Left forelimb (tissue), 1 donor: ENCODE results near the gene RPUSD3.
"Not testable (repeated sequence)": the region's sequence is repeated elsewhere in the genome, so short reads cannot be mapped to it uniquely, and the experiment has no call there.

ENCODE experiments used
- DNase-seq: peaks from one replicate; pipeline ENCODE4 v3.0.0-alpha.2; 2018; ENCODE audit warnings: low spot score

The RPUSD3 gene, protein sequence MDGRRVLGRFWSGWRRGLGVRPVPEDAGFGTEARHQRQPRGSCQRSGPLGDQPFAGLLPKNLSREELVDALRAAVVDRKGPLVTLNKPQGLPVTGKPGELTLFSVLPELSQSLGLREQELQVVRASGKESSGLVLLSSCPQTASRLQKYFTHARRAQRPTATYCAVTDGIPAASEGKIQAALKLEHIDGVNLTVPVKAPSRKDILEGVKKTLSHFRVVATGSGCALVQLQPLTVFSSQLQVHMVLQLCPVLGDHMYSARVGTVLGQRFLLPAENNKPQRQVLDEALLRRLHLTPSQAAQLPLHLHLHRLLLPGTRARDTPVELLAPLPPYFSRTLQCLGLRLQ

DNA sequence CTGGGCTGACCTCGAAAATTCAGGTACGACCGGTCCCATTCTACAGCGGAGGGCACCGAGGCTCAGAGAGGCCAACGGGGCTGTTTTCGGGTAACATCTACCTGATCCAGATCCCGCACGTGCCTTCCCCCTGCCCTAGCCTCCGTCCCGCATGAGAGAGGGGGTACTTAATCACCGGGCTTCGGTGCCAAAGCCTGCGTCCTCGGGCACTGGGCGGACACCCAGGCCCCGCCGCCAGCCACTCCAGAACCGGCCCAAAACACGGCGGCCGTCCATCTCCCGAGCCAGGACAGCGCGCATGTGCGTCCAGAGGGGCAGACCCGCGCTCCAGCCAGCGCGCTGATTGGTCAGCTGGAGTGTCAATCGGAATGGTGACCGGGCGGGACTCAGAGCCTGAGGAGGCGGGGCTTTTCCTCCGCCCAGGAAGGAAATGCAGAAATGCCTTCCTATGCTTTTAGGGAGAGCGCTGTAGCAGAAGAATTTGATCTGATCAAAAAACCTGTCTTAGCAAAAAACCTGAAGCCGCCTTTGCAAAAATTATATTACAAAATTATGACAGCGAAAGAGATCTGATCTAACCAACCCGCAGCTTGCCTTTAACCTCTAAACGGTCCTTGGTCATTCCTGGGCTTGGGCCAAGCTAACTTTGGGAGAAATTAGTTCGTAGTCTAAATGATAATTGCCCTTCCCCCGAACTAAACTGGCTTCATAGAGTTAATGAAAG lies at the start of gene RPUSD3:
TSS of gene RPUSD3 (minus strand) at position 294 of the 724 bp plus-strand sequence. CDS start at position 276, 18 bp downstream.
- DNase-seq = peak; percentile 96

DNA sequence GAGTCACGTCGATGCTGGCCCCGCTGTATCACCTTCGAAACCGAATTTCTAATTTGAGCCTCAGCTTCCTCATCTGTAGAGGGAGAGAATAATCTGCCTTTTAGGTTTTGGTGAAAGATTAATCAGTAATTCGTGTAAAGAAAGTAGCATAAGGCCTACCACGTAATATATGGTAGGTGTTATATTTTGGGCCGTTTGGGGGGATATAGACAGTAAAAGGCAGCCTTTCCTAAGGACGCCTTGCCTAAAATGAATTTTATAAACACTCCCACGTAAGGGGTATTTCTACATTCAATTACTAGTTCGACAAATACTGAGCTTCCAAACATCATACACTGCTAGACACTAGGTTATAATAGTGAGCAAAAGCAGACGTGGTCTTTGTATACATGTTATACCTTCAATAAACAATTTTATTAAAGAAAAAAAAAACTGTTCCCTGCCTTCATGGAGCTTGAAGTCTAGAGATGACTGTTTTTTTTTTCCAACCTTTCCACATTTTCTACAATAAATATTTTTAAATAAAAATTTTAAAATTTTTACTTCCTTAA lies 47.3 kb upstream of the RPUSD3 start:
- DNase-seq = no peak

DNA sequence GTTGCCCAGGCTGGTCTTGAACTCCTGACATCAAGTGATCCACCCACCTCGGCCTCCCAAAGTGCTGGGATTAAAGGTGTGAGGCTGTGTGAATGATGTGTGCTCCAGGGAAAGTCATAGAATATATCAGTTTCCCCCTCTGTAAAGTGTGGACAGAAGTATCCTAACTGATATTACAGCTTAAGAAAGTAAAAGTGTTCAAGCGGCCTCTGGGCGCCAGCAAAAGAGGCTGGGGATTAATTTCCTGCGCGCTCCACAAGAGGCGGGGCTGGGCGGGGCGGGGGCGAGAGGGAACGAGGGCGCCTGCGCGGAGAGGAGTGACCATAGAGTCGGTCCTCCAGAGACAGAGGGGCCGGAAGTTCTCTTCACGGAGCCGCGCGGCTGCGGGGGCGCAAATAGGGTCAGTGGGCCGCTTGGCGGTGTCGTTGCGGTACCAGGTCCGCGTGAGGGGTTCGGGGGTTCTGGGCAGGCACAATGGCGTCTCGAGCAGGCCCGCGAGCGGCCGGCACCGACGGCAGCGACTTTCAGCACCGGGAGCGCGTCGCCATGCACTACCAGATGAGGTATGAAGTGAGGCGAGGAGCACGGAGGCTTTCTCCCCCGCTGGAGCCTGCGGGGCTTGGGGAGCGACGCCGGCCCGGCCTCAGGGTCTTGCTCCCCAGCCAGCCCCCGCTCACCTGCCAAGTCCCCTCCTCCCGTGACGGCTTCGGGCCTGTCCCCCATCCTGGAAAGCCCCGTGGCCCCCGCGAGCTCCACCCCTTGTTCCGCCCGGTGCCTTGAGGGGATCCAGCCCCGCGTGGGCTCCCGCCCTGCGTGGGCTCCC lies 46.7 kb upstream of the RPUSD3 start, which contains the start of gene JAGN1:
TSS of gene JAGN1 (plus strand) at position 362 of the 823 bp plus-strand sequence. CDS start at position 475, 113 bp downstream.
- peak; percentile 97 for DNase-seq

DNA sequence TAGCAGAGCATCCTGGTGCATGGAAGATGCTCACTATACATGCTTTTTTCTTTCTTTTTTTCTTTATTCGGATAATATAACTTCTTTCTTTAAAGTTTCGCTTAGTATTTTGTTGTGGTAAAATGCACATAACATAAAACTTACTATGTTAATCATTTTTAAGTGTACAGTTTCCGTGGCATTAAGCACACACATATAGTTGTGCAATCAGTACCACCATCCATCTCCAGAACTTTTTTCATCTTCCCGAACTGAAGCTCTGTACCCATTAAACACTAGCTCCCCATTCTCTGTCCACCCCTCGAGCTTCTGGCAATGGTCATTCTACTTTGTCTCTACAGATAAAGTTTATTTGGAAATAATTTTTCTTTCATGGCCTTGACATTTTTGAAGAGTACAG lies 45.6 kb upstream of the RPUSD3 start:
- no peak for DNase-seq

- DNase-seq = no peak
Observed at GRCh38 chr3:9888540-9888939, 44.7 kb upstream of the RPUSD3 start.

DNA sequence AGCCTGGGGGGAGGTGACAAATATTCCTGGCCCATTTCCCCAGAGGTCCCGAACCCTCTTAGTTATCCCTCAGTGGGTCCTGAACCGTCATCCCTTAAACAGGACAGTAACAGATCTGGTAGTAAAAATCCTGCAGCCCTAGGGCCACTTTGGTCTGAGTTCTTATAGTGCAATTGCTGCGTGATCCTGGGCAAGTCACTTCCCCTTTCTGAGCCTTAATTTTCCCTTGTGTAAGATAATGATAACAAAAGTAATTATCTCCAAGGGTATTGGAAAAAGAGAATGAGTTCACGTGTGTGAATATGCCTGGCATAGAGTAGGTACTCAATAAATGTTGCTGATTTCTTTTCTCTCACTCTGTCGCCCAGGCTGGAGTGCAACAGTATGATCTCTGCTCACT lies 43.7 kb upstream of the RPUSD3 start:
- no peak for DNase-seq

DNA sequence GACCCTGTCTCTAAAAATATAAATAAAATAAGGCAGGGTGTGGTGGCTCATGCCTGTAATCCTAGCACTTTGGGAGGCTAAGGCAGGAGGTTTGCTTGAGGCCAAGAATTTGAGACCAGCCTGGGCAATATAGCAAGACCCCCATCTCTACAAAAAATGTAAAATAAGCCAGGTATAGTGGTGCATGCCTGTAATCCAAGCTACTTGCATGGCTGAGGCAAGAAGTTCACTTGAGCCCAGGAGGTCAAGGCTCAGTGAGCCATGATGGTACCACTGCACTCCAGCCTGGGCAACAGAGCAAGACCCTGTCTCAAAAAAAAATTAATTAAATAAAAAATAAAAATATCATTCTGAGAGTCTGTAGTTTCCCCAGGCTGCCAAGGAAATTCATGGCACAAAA lies 42.5 kb upstream of the RPUSD3 start:
- DNase-seq = no peak

DNA sequence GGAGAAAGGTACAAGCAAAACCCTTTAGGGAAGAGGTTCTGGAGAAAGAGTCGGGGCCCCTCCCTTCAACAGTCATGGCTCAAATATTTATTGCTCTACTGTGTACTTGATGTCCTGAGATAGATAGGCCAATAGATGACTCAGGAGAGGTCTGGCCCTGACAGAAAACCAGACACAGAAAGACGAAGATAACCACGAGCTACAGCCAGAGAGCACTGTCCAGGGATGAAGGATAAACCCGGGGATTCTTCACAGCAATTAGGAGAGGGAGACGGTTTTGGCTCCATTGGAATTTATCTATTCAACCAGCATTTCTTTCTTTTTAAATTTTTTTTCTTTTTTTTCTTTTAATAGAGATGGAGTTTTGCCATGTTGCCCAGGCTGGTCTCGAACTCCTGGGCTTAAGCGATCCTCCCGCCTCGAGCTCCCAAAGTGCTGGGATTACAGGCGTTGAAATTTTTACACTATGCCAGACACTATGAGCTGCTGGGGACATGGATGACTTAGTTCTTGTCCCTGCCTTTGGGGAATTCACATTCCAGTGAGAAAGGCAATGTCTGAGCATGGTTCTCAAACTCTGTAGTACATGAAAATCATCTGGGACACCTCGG lies 40.9 kb upstream of the RPUSD3 start:
- no peak for DNase-seq

DNA sequence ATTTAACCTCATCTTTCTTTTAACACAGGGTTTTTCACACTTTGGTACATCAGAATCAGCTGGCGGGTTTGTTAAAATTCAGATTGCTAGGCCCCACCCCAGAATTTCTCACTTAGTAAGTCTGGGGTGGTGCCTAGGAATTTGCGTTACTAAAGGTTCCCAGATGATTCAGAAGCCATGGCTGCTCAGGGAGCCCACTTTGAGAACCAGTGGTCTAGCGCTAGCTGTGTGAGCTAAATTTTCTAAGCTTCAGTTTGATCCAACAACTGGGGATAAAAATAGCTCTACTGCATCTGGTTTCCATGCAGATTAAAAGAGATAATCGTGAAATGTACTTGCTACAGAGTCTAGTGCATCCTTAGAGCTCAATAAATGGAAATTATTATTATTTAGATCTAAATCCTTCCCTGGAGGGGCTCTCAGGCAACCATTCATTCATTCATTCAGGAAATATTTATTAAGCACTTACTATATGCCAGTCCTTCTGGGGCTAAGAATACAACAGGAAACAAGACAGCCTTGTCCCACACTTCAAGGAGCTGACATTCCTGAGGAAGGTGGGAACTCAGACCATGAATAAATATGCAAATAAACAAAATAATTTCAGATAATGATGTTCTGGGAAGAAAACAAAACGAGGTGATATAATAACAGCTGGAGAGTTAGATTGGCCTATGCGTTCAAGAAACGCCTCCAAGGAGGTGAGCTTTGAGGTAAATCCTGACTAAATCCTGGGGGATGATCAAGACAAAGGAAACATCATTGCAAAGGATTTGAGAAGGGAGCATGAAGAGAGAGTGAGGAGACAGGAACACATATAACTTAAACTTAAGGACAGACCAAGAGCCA lies 40.1 kb upstream of the RPUSD3 start:
- no peak for DNase-seq

DNA sequence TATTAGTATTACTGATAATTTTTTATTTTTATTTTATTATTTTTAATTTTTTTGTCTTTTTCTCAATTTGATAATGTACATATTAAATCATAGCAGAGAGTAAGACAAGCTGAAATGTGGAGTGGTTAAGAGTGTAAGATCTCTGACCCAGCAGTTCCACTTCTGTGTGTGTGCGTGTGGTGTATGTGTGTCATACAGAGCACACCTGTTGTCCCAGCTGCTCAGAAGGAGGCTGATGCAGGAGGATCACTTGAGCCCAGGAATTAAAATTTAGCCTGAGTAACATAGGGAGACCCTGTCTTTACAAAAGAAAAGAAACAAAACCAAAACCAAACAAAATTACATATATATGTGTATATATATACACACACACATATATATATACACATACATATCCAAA lies 37.6 kb upstream of the RPUSD3 start:
- DNase-seq = no peak

DNA sequence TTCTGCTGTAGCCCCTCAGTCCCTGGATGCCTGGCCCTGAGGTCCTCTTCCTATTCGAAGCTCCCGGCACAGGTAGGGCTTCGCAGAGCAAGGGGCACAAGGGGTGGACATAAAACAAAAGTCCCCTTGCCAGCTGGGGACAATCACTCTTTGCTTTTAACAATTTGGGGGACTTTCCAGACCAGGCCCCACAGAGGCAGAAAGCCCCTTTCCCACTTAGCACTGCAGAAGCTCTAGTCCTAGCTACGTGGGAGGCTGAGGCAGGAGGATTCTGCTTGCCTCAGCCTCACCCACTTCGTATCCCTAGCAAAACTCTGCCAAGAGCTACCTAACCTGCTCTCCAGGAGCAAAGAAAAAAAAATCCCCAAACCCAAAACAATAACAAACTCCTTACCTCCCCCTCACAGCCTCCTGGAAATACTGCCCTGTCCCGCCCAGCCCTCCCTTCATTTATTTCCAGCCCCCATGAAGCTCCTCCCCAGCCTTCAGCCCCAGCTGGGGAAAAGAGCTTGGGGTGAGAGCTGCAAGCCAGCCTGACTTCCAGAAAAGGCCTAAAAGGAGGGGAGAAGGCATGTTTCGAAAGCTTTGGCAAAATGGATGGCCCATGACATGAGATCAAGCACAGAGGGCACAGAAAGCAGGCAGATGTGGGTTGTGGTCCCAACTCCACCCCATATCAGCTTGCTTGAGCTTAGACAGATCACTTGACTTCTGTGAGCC lies 36.2 kb upstream of the RPUSD3 start, which contains the start of gene CIDEC:
TSS of gene CIDEC (minus strand) at position 424 of the 720 bp plus-strand sequence. CDS start 1,767 bp downstream, outside the sequence.
- no peak for DNase-seq

GRCh38 chr3:9878700-9879099 lies 34.9 kb upstream of the RPUSD3 start:
- DNase-seq = no peak

GRCh38 chr3:9876991-9877390 lies 33.2 kb upstream of the RPUSD3 start:
- DNase-seq = no peak

- not testable (repeated sequence) for DNase-seq
Observed at GRCh38 chr3:9876255-9876654, 32.4 kb upstream of the RPUSD3 start.

GRCh38 chr3:9875448-9875847 lies 31.6 kb upstream of the RPUSD3 start:
- DNase-seq = no peak

DNA sequence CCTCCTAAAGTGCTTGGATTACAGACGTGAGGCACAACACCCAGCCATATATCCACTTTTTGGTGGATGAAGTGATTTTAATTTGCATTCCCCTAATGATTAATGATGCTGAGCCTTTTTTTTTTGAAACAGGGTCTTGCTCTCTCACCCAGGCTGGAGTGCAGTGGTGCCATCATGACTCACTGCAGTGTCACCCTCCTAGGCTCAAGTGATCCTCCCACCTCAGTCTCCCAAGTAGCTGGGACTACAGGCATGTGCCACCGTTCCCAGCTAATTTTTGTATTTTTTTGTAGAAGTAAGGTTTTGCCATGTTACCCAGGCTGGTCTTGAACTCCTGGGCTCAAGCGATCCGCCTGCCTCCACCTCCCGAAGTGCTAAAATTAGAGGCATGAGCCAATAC lies 28.3 kb upstream of the RPUSD3 start:
- not testable (repeated sequence) for DNase-seq

- no peak for DNase-seq
Observed at GRCh38 chr3:9870978-9871377, 27.2 kb upstream of the RPUSD3 start.

DNA sequence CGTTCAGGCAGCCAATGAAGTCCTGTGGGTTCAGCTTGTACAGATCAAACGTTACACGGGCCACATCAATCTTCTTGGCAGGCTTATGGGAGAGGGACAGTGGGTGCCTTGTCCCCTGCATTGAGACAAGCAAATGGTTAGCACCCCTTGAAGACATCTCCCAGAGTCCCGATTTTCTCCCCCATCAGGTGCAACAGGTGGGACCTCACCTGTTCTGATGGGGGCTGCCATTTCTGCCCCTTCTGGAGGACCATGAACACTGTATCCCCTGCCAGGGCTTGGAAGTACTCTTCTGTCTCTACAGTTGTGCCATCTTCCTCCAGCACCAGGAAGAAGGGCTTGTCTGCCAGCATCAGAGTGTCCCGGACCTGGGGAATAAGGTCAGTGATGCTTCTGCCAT lies 26.1 kb upstream of the RPUSD3 start:
- DNase-seq = no peak

DNA sequence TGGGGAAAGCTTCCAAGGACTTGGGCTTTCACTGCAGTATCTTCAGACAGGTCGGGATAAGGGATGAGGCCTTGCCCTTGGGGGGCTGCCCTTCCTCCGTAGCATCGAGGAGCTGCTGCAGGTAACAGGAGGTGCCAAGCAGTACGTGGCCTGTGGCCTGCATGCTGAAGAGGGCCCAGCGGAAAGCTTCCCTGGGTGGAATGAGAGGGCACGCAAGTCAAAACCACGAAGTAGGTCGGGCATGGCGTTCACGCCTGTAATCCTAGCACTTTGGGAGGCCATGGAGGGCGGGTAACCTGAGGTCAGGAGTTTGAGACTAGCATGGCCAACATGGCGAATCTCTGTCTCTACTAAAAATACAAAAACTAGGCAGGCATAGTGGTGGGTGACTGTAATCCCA lies 23.3 kb upstream of the RPUSD3 start:
- no peak for DNase-seq

DNA sequence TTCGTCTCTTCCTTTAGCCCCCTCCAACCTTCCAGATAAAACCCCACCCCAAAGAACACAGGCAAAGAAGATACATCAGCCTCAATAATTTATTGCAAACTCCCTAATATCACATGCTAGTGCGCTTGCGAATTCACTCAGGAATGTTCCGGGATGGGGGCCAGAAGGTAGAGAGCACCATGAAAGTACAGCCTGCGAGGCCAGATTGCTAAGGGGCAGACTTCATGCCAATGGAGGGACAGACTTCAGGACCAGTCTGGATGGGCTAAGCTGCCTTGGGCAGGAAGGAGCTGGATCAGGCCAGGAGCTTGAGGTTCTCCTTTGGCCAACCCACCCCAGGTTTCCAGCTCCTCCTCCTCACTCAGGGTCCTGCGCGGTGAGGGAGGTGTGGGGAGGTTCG lies 22.8 kb upstream of the RPUSD3 start:
- no peak for DNase-seq
